Stomach (tissue), 4 donors: ENCODE data around the gene ENTPD8.

Experiments used
- EP300 ChIP-seq: sonication (generic); formaldehyde crosslinking; IDR thresholded peaks from one replicate; pipeline ENCODE4 v1.6.1; 2017; ENCODE audit warnings: antibody characterized with exemption
- POLR2A ChIP-seq, 4 donors: fragments of 450-650 bp; IDR thresholded peaks; one replicate each; pipeline ENCODE4 v1.6.1; 2016; ENCODE audit warnings: antibody characterized with exemption in 4 of 4, control low read depth in 2 of 4, mild to moderate bottlenecking in 1 of 4, moderate library complexity in 1 of 4
- POLR2AphosphoS5 ChIP-seq, 3 donors: sonication (generic); formaldehyde crosslinking; IDR thresholded peaks; one replicate each; pipeline ENCODE4 v1.6.1; 2016; ENCODE audit warnings: antibody characterized with exemption in 3 of 3
- TF ChIP-seq, protein P1 (sequence below), 7 experiments: fragments of 450-650 bp in 4 of 7; fragments of 200-600 bp in 3 of 7; sonication (generic) in 3 of 7; IDR thresholded peaks; one replicate each; pipeline ENCODE4 v1.5.1; 2016 to 2019; ENCODE audit warnings: antibody characterized with exemption in 7 of 7, control low read depth in 2 of 7, mild to moderate bottlenecking in 1 of 7

- TF ChIP-seq POLR2A (IDR thresholded peaks at IDR 0.05) (no peak), EP300 (no peak), POLR2AphosphoS5 (IDR thresholded peaks at IDR 0.05) (no peak)
- TF ChIP-seq, protein P1, sequence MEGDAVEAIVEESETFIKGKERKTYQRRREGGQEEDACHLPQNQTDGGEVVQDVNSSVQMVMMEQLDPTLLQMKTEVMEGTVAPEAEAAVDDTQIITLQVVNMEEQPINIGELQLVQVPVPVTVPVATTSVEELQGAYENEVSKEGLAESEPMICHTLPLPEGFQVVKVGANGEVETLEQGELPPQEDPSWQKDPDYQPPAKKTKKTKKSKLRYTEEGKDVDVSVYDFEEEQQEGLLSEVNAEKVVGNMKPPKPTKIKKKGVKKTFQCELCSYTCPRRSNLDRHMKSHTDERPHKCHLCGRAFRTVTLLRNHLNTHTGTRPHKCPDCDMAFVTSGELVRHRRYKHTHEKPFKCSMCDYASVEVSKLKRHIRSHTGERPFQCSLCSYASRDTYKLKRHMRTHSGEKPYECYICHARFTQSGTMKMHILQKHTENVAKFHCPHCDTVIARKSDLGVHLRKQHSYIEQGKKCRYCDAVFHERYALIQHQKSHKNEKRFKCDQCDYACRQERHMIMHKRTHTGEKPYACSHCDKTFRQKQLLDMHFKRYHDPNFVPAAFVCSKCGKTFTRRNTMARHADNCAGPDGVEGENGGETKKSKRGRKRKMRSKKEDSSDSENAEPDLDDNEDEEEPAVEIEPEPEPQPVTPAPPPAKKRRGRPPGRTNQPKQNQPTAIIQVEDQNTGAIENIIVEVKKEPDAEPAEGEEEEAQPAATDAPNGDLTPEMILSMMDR (IDR thresholded peaks at IDR 0.05): no peak
Measured at GRCh38 chr9:137470785-137471184, 29.6 kb upstream of the ENTPD8 start.
